GM23338 (cell line): ENCODE measurements around the gene INKA1. TPM values are rescaled to one million over a fixed set of nuclear protein-coding genes. Genes with fewer than 3 reads are reported as not detected.
A peak's percentile ranks its signal among the peaks of the same experiment; 100 is the strongest.

Experiments used
- ATAC-seq: fragments of 200-7000 bp; cut with Tn5 transposase; 3 replicates; pipeline ENCODE4 v1.9.1; 2020
- DNase-seq: peaks from one replicate; pipeline ENCODE4 v3.0.0-alpha.2; 2015; ENCODE audit warnings: low spot score
- H2AFZ ChIP-seq: fragments of 200-600 bp; sonication (generic); 2 replicates; pipeline ENCODE4 v1.8.0; 2016; ENCODE audit warnings: antibody characterized with exemption, mild to moderate bottlenecking, moderate library complexity
- H3F3A ChIP-seq: fragments of 200-600 bp; sonication (generic); replicated peaks from 2 replicates; pipeline ENCODE4 v1.8.0; 2017; ENCODE audit warnings: antibody characterized with exemption, mixed run types, low read depth
- H3K27ac ChIP-seq: fragments of 200-600 bp; sonication (generic); 2 replicates; pipeline ENCODE4 v1.6.1; 2016; ENCODE audit warnings: low read depth
- H3K27me3 ChIP-seq: fragments of 200-600 bp; sonication (generic); 2 replicates; pipeline ENCODE4 v1.8.0; 2016; ENCODE audit warnings: mild to moderate bottlenecking, mixed run types, moderate library complexity; ENCODE audit not compliant: insufficient read depth
- H3K36me3 ChIP-seq: fragments of 200-600 bp; sonication (generic); 2 replicates; pipeline ENCODE4 v1.8.0; 2016; ENCODE audit warnings: mild to moderate bottlenecking; ENCODE audit not compliant: insufficient read depth
- H3K4me1 ChIP-seq: fragments of 200-600 bp; sonication (generic); 2 replicates; pipeline ENCODE4 v1.8.0; 2016; ENCODE audit warnings: mild to moderate bottlenecking, moderate library complexity; ENCODE audit not compliant: insufficient read depth
- H3K4me2 ChIP-seq: fragments of 200-600 bp; sonication (generic); 2 replicates; pipeline ENCODE4 v1.7.1; 2017; ENCODE audit warnings: mixed run types
- H3K4me3 ChIP-seq: fragments of 200-600 bp; sonication (generic); 2 replicates; pipeline ENCODE4 v1.6.1; 2016; ENCODE audit warnings: mixed run types
- H3K79me2 ChIP-seq: fragments of 200-600 bp; sonication (generic); replicated peaks from 2 replicates; pipeline ENCODE4 v1.8.0; 2017; ENCODE audit warnings: mild to moderate bottlenecking; ENCODE audit not compliant: insufficient read depth
- H3K9me2 ChIP-seq: fragments of 200-600 bp; sonication (generic); 2 replicates; pipeline ENCODE4 v1.8.0; 2017; ENCODE audit not compliant: insufficient read depth
- H4K20me1 ChIP-seq: fragments of 200-600 bp; sonication (generic); replicated peaks from 2 replicates; pipeline ENCODE4 v1.8.0; 2017; ENCODE audit warnings: mild to moderate bottlenecking; ENCODE audit not compliant: insufficient read depth
- H3K27ac Mint-ChIP-seq: 2 replicates; pipeline ENCODE4 v1.8.0; 2020; ENCODE audit warnings: inconsistent platforms, mild to moderate bottlenecking, moderate library complexity, mixed read lengths
- H3K27me3 Mint-ChIP-seq: 3 replicates; pipeline ENCODE4 v1.8.0; 2022; ENCODE audit warnings: low read depth, mild to moderate bottlenecking, moderate library complexity, mixed read lengths, inconsistent platforms; ENCODE audit not compliant: insufficient read depth, poor library complexity
- H3K36me3 Mint-ChIP-seq: 3 replicates; pipeline ENCODE4 v1.8.0; 2021; ENCODE audit warnings: low read depth, mild to moderate bottlenecking, inconsistent platforms, moderate library complexity, mixed read lengths
- H3K4me1 Mint-ChIP-seq: 3 replicates; pipeline ENCODE4 v1.8.0; 2020; ENCODE audit warnings: mild to moderate bottlenecking, inconsistent platforms, mixed read lengths
- H3K4me3 Mint-ChIP-seq: 3 replicates; pipeline ENCODE4 v1.8.0; 2021; ENCODE audit warnings: moderate library complexity, mild to moderate bottlenecking, inconsistent platforms, mixed read lengths
- H3K9me3 Mint-ChIP-seq: 3 replicates; pipeline ENCODE4 v1.8.0; 2020; ENCODE audit warnings: moderate library complexity, mild to moderate bottlenecking, inconsistent platforms, mixed read lengths
- CTCF ChIP-seq, 2 experiments: fragments of 200-600 bp in 1 of 2; sonication (generic) in 1 of 2; conservative IDR thresholded peaks; 2 replicates each; pipeline versions ENCODE4 v1.5.1 to v1.6.1; 2016 to 2017; ENCODE audit warnings: antibody characterized with exemption in 2 of 2, low read depth in 2 of 2, mild to moderate bottlenecking in 2 of 2, moderate library complexity in 1 of 2
- ETS1 ChIP-seq: IDR thresholded peaks from 2 replicates; pipeline ENCODE4 v1.6.1; 2016; ENCODE audit warnings: antibody characterized with exemption
- EZH2phosphoT487 ChIP-seq: fragments of 200-600 bp; sonication (generic); IDR thresholded peaks from one replicate; pipeline ENCODE4 v1.8.1; 2018; ENCODE audit warnings: antibody characterized with exemption; ENCODE audit not compliant: unreplicated experiment
- JUNB ChIP-seq: IDR thresholded peaks from one replicate; pipeline ENCODE4 v1.6.1; 2016; ENCODE audit warnings: antibody characterized with exemption; ENCODE audit not compliant: unreplicated experiment
- NANOG ChIP-seq: IDR thresholded peaks from 2 replicates; pipeline ENCODE4 v1.6.1; 2016; ENCODE audit warnings: antibody characterized with exemption, borderline replicate concordance
- REST ChIP-seq: IDR thresholded peaks from one replicate; pipeline ENCODE4 v1.6.1; 2018; ENCODE audit warnings: antibody characterized with exemption; ENCODE audit not compliant: unreplicated experiment
- STAT1 ChIP-seq: IDR thresholded peaks from one replicate; pipeline ENCODE4 v1.6.1; 2016; ENCODE audit warnings: antibody characterized with exemption; ENCODE audit not compliant: unreplicated experiment
- polyA plus RNA-seq: library from polyadenylated mRNA; unstranded; fragments of >200 nt; fragmentation: Nextera tagmentation; extraction: Ambion mirVana; gene quantifications from 2 replicates; pipeline ENCODE4 v1.2.1, GENCODE V29; 2016
- total RNA-seq: library from RNA; depleted of rRNA; stranded (reverse); fragments of >200 nt; shearing (Covaris generic); gene quantifications from 2 replicates; pipeline ENCODE4 v1.2.3, GENCODE V29; 2014

The INKA1 gene
- total and polyA plus RNA-seq, 2 experiments from 2014 or later = 3.7 to 4.0 TPM

GRCh38 chr3:49831341-49831740, 28.3 kb downstream of the INKA1 start (continued):
- TF ChIP-seq REST (no peak), JUNB (no peak), EZH2phosphoT487 (no peak), ETS1 (no peak), NANOG (no peak)

- H3K4me1 ChIP-seq = no peaks in the 10 kb centered on the region
- no peaks in the 10 kb centered on the region; the same call in 1 of the 2 replicates for H4K20me1 ChIP-seq
- no peaks in the 10 kb centered on the region for H3K79me2 ChIP-seq
- H3F3A ChIP-seq = no peaks in the 10 kb centered on the region
- TF ChIP-seq CTCF (conservative IDR thresholded peaks at IDR 0.05; ENCODE audit: low read depth in 2 of 2) (peak; percentile 95), STAT1 (no peak)
- no peaks in the 10 kb centered on the region for H3K9me2 ChIP-seq
- Mint-ChIP-seq H3K4me1 (peaks cover 18% of the 10 kb centered on the region), H3K9me3 (no peaks in the 10 kb centered on the region; the same call in 2 of the 3 replicates), H3K27me3 (peaks cover 7% of the 10 kb centered on the region), H3K4me3 (no peak overlapping the region; the same call in 2 of the 3 replicates), H3K27ac (no peak overlapping the region), H3K36me3 (peaks cover 66% of the 10 kb centered on the region)
- ATAC-seq (peak; percentile 83), DNase-seq (peak; percentile 89)
- no peak overlapping the region for H3K4me3 ChIP-seq
- H3K27ac ChIP-seq = no peak overlapping the region
- H2AFZ ChIP-seq = no peak overlapping the region
- 0 out of 2 replicates have a peak, but pooled peaks cover 8% of the 10 kb centered on the region for H3K36me3 ChIP-seq
- H3K27me3 ChIP-seq = no peaks in the 10 kb centered on the region
- no peak overlapping the region for H3K4me2 ChIP-seq
Observed at GRCh38 chr3:49839193-49839809, 36.2 kb downstream of the INKA1 start.
